AML-193 (cell line): Measurements from ENCODE around the gene YKT6.

Experiments
- DNase-seq, 2 experiments: peaks; one replicate each; lab custom pipeline; 2025; lab: John Stamatoyannopoulos, UW

The YKT6 gene

GRCh38 chr7:44232901-44233715, 32.3 kb downstream of the YKT6 start:
- no peak for DNase-seq

- no peak for DNase-seq
Measured at GRCh38 chr7:44235066-44235465, 34.3 kb downstream of the YKT6 start.

- no peak for DNase-seq
Measured at GRCh38 chr7:44235582-44236332, 35.0 kb downstream of the YKT6 start.

- no peak for DNase-seq
Measured at GRCh38 chr7:44236333-44236728, 35.6 kb downstream of the YKT6 start.

- DNase-seq, result no peak
Measured at GRCh38 chr7:44237696-44238095, 36.9 kb downstream of the YKT6 start.

- no peak for DNase-seq
Measured at GRCh38 chr7:44238116-44238695, 37.4 kb downstream of the YKT6 start.

- no peak for DNase-seq
Measured at GRCh38 chr7:44239361-44239760, 38.6 kb downstream of the YKT6 start.

- no peak for DNase-seq
Measured at GRCh38 chr7:44240376-44240775, 39.6 kb downstream of the YKT6 start.

GRCh38 chr7:44240983-44241510, 40.3 kb downstream of the YKT6 start:
- DNase-seq, result peak; percentile 77 to 79

- no peak for DNase-seq
Measured at GRCh38 chr7:44242091-44242490, 41.3 kb downstream of the YKT6 start.

GRCh38 chr7:44244282-44244681, 43.5 kb downstream of the YKT6 start:
- DNase-seq, result peak in 1 of 2 experiments; percentile 2

GRCh38 chr7:44246396-44247113, 45.8 kb downstream of the YKT6 start:
- no peak for DNase-seq

GRCh38 chr7:44247868-44248651, 47.3 kb downstream of the YKT6 start:
- no peak for DNase-seq

GRCh38 chr7:44249639-44250234, 49.0 kb downstream of the YKT6 start:
- DNase-seq, result no peak

GRCh38 chr7:44251269-44251668, 50.5 kb downstream of the YKT6 start:
- DNase-seq, result no peak

- no peak for DNase-seq
Measured at GRCh38 chr7:44251881-44252280, 51.1 kb downstream of the YKT6 start.

- DNase-seq, result no peak
Measured at GRCh38 chr7:44256459-44256858, 55.7 kb downstream of the YKT6 start.

GRCh38 chr7:44257213-44257612, 56.4 kb downstream of the YKT6 start:
- no peak for DNase-seq

- DNase-seq, result no peak
Measured at GRCh38 chr7:44257618-44258422, 57.0 kb downstream of the YKT6 start.

GRCh38 chr7:44258423-44258760, 57.6 kb downstream of the YKT6 start:
- no peak for DNase-seq
